Activated CD8-positive, alpha-beta T cell treated with anti-CD3 and anti-CD28 coated beads for 36 hours (primary cell): ENCODE results near the gene CABLES2. TPM values are rescaled to one million over a fixed set of nuclear protein-coding genes. Genes with fewer than 3 reads are reported as not detected.

Experiments used
- ATAC-seq: fragments of 200-7000 bp; cut with Tn5 transposase; one replicate; pipeline ENCODE4 v1.10.0; 2021; ENCODE audit warnings: mild to moderate bottlenecking, moderate library complexity
- CTCF ChIA-PET: fragments of 350-600 bp; sonication (Branson Sonifier 250); formaldehyde crosslinking; loops from one replicate; lab custom pipeline; 2021; ENCODE audit warnings: antibody characterized with exemption; lab: Charles Lee
- POLR2A ChIA-PET: fragments of 350-600 bp; sonication (Branson Sonifier 250); formaldehyde crosslinking; loops from one replicate; lab custom pipeline; 2021; ENCODE audit warnings: antibody characterized with exemption; lab: Charles Lee
- DNase-seq: peaks from one replicate; pipeline ENCODE4 v3.0.0-alpha.2; 2020
- H3K27ac Mint-ChIP-seq: one replicate; pipeline ENCODE4 v1.8.0; 2021; ENCODE audit warnings: mild to moderate bottlenecking, mixed read lengths
- H3K27me3 Mint-ChIP-seq: one replicate; pipeline ENCODE4 v1.8.0; 2021; ENCODE audit warnings: mixed read lengths
- H3K36me3 Mint-ChIP-seq: one replicate; pipeline ENCODE4 v1.8.0; 2021; ENCODE audit warnings: low read depth, mixed read lengths
- H3K4me1 Mint-ChIP-seq: one replicate; pipeline ENCODE4 v1.8.0; 2021; ENCODE audit warnings: low read depth, mixed read lengths
- H3K4me3 Mint-ChIP-seq: one replicate; pipeline ENCODE4 v1.8.0; 2021; ENCODE audit warnings: mild to moderate bottlenecking, moderate library complexity, mixed read lengths
- H3K9me3 Mint-ChIP-seq: one replicate; pipeline ENCODE4 v1.8.0; 2021; ENCODE audit warnings: mixed read lengths
- CTCF ChIP-seq: fragments of 200-600 bp; IDR thresholded peaks from one replicate; pipeline ENCODE4 v1.8.0; 2022; ENCODE audit warnings: antibody characterized with exemption, mild to moderate bottlenecking
- intact Hi-C: fragments of 100-400 bp; cut with micrococcal nuclease; formaldehyde crosslinking; loops from one replicate; pipeline ENCODE4 v1.10.0; 2022
- total RNA-seq, 2 experiments: library from RNA; stranded (reverse); gene quantifications; one replicate each; pipeline ENCODE4 v1.2.3, GENCODE V29; 2021

CABLES2 gene
- total RNA-seq, 2 experiments from 2014 or later = 3.2 to 4.5 TPM

GRCh38 chr20:62366370-62367135, 40.5 kb downstream of the CABLES2 start:
- Mint-ChIP-seq H3K36me3 (no peaks in the 10 kb centered on the region), H3K27me3 (peaks cover 27% of the 10 kb centered on the region), H3K4me3 (no peak overlapping the region), H3K27ac (no peak overlapping the region), H3K9me3 (no peaks in the 10 kb centered on the region), H3K4me1 (peaks cover 5% of the 10 kb centered on the region)
- DNase-seq (no peak), ATAC-seq (no peak)
- TF ChIP-seq CTCF = no peak
- CTCF ChIA-PET = no interaction called here
- intact Hi-C loops = no loop called here
- POLR2A ChIA-PET = interaction anchor here (2.1 kb wide), 1 partner anchor 20 kb away, joined by 4 read pairs; the partner anchor contains the start of gene RPS21

GRCh38 chr20:62365814-62366369, 41.2 kb downstream of the CABLES2 start:
- POLR2A ChIA-PET = interaction anchor here (2.1 kb wide), 1 partner anchor 21 kb away, joined by 4 read pairs; the partner anchor contains the start of gene RPS21

DNA sequence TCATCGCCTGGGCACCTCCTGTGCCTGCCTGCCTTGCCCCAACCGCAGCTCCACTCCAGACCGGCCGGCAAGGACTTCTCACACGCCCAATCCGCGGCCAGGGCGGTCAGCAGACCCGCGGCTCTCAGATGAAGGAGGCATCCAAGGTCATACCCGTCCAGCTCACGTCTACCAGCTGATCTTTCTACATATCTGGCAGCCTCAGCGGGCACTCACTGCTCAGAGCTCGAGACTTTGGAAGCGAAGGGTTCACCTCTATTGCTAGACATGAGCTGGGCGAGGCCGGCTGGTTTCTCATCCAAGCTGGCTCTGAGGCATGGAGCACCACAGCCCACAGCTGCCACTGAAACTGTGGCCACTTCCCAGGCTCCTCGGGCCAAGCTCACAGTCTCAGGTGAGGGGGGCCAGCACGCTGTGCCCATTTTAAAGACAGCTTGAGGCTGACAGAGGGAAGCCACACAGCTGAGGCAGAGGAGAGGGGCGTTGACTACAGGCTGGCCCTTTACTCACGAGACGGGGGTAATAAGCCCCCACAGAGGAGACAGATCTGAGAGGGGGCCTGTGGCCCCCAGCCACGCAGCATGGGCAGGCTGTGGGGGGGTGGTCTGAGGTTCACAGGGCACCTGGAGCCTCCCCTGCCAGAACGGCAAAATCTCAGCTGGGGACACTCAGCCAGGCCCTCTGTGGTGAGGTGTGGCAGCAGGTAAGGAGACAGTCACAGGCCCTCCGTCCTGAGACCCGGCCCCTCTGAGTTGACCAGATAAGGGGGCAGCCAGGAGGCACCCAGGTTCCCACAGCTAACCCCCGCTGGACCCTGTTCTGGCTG, 42.0 kb downstream of the CABLES2 start:
- ATAC-seq = no peak
- POLR2A ChIA-PET = interaction anchor here (1.0 kb wide), 1 partner anchor 20 kb away, joined by 3 read pairs; no protein-coding TSS in a partner anchor
- intact Hi-C loops = no loop called here
- Mint-ChIP-seq H3K4me1 (peaks cover 5% of the 10 kb centered on the region), H3K27me3 (peaks cover 27% of the 10 kb centered on the region), H3K9me3 (no peaks in the 10 kb centered on the region), H3K4me3 (no peak overlapping the region), H3K27ac (no peak overlapping the region), H3K36me3 (no peaks in the 10 kb centered on the region)
- CTCF ChIA-PET = interaction anchor here (1.1 to 1.8 kb wide), 3 partner anchors 11 to 18 kb away, joined by 3 to 4 read pairs (median 4); no protein-coding TSS in a partner anchor
- DNase-seq = no peak
- no peak for TF ChIP-seq CTCF

More at GRCh38 chr20:62365814-62366369, 41.2 kb downstream of the CABLES2 start:
- Mint-ChIP-seq H3K9me3 (no peaks in the 10 kb centered on the region), H3K27me3 (peaks cover 27% of the 10 kb centered on the region), H3K36me3 (no peaks in the 10 kb centered on the region), H3K4me3 (no peak overlapping the region), H3K4me1 (peaks cover 5% of the 10 kb centered on the region), H3K27ac (no peak overlapping the region)
- CTCF ChIA-PET = interaction anchor here (1.2 kb wide), 1 partner anchor 16 kb away, joined by 4 read pairs; no protein-coding TSS in a partner anchor
- ATAC-seq (no peak), DNase-seq (no peak)
- intact Hi-C loops = no loop called here
- TF ChIP-seq CTCF = no peak

DNA sequence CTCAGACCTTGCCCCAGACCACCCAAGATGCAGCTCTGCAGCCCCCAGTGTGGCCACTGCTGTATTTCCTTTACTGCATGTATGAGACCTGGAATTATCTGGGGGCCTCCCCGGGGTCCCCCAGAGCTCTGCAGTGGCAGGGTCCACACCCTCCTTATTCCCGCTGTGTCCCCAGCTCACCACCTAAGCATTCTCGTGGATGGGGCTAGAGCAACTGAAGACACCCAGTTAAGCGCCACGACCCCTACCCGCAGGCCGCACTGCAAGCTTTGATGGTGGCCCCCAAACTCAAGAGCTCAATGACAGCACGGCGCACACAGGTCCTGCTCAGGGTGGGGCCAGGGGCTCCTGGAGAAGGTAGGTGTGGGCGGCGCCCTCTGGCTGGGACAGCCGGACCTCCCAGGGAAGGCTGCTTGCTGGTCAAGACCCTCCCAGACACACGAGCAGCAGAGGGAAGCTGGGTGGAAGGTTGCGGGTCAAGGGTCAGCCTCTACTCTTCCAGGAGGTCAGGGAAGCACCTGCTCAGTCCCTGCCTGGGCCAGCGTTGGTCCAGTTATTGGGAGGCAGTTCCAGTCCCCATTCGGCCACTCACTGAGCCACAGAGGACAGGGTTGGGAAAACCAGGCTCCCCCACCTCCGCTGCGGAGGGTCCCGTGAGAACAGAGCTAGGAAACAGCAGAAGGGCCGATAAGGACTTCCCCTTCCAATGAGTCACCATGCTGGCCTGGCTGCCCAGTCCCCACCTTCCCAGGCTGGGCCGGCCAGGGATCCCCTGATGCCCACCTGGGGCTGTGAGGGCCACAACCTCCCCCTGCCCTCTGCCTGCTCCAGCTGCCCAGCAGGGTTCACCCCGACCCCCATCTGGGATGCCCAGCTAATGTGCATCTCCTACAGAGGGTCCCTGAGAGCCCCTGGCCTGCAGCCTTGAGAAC, 42.9 kb downstream of the CABLES2 start:
- no peak overlapping the region for H3K4me3 Mint-ChIP-seq
- CTCF ChIA-PET = interaction anchor here (1.1 to 1.8 kb wide), 3 partner anchors 12 to 19 kb away, joined by 3 to 4 read pairs (median 4); no protein-coding TSS in a partner anchor
- no peak for DNase-seq
- POLR2A ChIA-PET = interaction anchor here (0.5 to 1.0 kb wide), 3 partner anchors 19 to 21 kb away, joined by 3 to 6 read pairs (median 3); no protein-coding TSS in a partner anchor
- no peaks in the 10 kb centered on the region for H3K36me3 Mint-ChIP-seq
- peaks cover 2% of the 10 kb centered on the region for H3K4me1 Mint-ChIP-seq
- TF ChIP-seq CTCF = no peak
- no peak for ATAC-seq
- peaks cover 23% of the 10 kb centered on the region for H3K27me3 Mint-ChIP-seq
- intact Hi-C loops = no loop called here
- H3K27ac Mint-ChIP-seq = no peak overlapping the region
- H3K9me3 Mint-ChIP-seq = no peaks in the 10 kb centered on the region
